HG03521 (cell line): ENCODE measurements around the gene NMT1.

ENCODE experiments used
- ATAC-seq: cut with Tn5 transposase; IDR thresholded peaks from one replicate; pipeline ENCODE4 v1.9.1; 2021; ENCODE audit warnings: mild to moderate bottlenecking, moderate library complexity; ENCODE audit not compliant: unreplicated experiment

NMT1 gene

DNA sequence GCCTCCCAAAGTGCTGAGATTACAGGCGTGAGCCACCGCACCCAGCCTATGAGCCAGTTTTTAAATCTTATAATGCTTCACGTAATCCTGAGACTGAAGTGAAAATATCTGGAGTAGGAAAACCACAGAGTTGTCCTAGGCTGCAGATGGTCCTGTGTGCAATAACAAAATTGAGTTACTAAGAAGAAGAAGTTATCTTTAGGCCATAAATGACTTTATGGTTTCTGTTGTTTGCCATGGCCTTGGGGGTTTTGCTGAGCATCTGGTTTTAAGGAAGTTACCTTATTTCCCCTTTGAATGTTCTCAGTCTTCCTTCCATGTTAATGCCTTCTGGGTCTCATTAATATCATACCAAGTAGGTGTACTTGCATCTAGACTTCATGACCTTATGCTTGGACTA is 16.5 kb downstream of the NMT1 start:
- no peak for ATAC-seq

GRCh38 chr17:45081047-45081703 is 20.1 kb downstream of the NMT1 start:
- no peak for ATAC-seq

- no peak for ATAC-seq
These were observed 25.3 kb downstream of the NMT1 start for GRCh38 chr17:45086391-45086790.

GRCh38 chr17:45086865-45087503 is 25.9 kb downstream of the NMT1 start:
- no peak for ATAC-seq

DNA sequence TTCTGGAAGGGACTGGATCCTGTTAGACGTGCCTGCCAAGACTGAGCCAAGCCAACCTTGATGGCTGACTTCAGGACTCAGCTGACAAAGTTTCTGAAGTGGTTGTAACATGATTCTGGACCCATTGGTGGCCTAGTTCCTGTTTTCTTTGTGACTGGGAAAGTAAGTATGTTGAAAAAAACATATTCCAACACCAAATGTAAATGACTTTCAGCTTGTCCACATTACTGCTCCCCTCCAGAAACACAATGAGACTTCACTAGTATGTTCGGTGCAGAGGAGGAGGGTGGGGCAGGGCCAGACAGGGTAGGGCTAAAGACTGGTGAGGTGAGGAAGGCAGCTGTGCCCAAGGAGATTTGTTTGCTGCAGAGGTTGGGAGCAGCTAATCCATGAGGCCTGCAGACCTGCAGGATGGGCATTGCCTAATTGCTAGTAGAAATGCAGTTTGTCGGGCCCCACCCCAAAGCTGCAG is 26.4 kb downstream of the NMT1 start:
- no peak for ATAC-seq

DNA sequence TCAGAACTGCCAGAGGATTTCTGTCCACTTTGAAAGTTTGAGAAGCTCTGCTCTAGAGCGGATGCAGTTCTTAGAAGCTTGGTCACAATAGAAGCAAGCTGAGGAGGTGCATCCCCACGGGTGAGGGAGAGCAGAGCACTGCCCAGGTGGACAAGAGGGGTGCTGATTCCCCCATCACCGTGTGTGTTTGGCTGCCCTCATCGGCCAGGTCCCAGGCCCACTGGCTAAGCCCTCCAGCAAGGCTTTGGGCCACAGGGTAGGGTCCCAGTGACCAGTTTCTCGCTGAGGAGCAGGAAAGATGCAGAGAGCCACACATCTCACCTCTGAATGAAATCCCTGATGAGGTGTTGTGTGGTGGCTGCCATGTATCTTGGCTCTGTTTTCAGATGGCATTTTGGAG is 26.9 kb downstream of the NMT1 start:
- no peak for ATAC-seq

DNA sequence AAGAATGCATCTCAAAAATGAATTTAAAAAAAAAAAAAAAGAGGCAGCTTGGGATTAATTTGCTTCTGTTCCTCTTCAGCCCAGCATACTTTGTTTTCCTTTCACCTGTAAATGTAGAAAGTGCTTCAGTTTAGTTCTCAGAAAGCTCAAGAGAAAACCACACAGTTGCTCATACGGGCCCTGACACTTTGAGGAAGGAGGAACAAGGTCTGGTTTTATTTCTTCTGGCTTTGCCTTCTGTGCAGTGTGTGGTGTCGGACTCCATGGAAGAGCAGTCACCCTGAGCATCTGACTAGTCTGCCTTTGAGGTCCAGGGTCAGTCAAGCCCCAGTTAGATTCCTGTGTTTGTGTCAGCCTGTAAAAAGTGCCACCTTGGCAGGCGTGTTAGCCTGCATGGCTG is 27.6 kb downstream of the NMT1 start:
- ATAC-seq = no peak

GRCh38 chr17:45090711-45091110 is 29.6 kb downstream of the NMT1 start:
- no peak for ATAC-seq

DNA sequence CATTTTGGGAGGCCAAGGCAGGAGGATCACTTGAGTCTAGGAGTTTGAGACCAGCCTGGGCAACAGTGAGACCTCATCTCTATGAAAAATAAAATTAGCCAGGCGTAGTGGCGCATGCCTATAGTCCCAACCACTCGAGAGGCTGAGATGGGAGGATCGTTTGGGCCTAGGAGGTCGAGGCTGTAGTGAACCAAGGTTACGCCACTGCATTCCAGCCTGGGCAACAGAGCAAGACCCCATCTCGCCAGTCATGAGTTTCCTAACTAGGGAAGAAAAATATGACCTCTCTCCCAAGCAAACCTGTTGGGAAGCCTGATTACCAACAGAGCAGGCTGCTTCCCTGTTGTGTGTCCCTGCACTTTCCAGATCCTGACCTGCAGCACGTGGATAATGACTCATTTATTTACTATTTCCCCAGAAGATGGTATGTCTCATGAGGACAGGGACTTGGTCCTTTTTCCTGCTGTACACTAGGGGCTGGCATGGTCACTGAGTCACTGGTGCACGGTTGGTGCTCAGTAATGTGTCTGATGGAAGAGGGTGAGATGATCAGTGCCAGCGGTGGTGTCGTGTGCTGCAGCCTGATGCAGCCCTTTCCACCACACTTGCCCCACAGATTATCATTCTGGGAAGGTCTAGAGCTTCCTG is 30.8 kb downstream of the NMT1 start:
- ATAC-seq = no peak

- ATAC-seq = no peak
These were observed 31.9 kb downstream of the NMT1 start for GRCh38 chr17:45092911-45093430.

- no peak for ATAC-seq
These were observed 32.5 kb downstream of the NMT1 start for GRCh38 chr17:45093444-45094110.

- ATAC-seq = no peak
These were observed 35.0 kb downstream of the NMT1 start for GRCh38 chr17:45096141-45096540.

- ATAC-seq = no peak
These were observed 35.8 kb downstream of the NMT1 start for GRCh38 chr17:45096926-45097325.

DNA sequence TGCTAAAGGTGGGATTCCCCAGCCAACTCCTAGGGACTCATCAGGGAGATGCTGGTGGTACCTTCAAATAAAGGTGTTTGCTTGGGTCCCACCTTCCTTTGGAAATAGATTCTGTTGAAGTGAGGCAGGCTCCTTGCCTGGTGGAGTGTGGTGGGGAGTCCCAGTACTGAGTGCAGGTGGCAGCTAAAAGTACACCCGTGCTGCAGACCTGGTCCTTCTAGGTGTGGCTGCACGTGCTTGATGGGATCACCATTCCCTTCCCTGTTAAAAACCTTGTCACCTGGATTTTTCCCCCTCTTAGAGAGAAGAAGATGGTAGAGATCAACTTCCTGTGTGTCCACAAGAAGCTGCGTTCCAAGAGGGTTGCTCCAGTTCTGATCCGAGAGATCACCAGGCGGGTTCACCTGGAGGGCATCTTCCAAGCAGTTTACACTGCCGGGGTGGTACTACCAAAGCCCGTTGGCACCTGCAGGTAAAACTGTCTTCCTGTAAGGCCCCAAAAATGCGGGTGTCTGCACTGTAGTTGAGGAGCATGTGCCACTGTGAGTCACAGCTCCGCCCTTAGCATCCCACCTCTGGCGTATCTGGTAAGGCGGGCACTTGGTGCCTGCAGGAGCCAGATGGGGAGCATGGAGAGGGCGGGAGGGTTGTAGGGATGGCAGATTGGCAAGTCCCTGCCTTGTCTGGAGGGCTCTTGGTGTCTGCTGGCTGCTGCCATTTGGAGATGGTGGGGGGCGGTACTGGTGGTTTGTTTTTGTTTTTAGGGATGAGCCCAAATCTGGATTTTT is 37.2 kb downstream of the NMT1 start:
- ATAC-seq = no peak

DNA sequence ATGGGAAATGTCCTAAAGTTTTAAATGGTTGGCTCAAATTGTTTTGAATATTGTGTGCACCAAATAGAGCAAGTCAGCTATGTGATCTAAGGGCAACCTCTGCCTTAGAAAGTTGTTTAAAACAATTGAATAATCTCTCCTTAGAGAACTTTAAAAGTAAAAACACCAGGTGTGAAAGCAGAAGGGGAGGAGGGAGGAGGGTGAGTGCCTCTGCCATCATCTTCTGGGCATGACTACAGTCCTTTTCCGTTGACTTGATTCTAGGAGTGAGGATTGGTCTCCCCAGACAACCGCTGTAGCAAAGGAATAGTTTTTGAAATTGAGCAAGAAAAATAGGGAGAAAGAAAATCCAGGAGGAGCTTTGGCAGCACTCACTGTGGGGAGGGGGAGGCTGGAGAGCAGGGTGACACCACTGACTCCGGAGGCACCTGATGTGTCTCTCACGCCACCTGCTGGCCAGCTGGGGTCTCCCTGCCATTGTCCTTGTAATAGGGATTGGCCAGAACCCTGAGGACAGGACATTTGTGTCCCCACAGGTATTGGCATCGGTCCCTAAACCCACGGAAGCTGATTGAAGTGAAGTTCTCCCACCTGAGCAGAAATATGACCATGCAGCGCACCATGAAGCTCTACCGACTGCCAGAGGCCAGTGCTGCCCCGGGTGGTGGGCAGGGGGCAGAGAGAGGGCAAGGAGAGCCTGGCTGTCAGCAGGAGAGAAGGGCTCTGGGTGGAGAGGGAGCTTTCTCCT is 37.9 kb downstream of the NMT1 start:
- no peak for ATAC-seq

DNA sequence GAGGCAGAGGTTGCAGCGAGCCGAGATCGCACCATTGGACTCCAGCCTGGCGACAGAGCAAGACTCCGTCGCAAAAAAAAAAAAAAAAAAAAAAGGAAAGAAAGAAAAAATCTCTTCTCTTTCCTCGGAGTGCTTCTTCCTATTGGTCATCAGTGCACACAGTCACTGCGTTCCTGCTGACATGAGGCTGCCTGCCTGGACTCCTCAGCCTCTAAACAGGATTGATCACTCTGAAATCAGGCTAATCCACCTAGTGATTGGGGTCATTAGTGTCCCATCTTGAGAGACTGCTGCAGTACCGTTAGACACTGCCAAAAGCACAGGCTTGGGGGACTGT is 40.4 kb downstream of the NMT1 start:
- no peak for ATAC-seq

- ATAC-seq = no peak
These were observed 41.0 kb downstream of the NMT1 start for GRCh38 chr17:45101883-45102811.

GRCh38 chr17:45102856-45103255 is 41.7 kb downstream of the NMT1 start:
- ATAC-seq = no peak

- no peak for ATAC-seq
These were observed 42.2 kb downstream of the NMT1 start for GRCh38 chr17:45103269-45103795.
